NT2/D1 (cell line): ENCODE data around the gene SLC66A2.

Experiments
- YY1 ChIP-seq: IDR thresholded peaks from 2 replicates; pipeline ENCODE4 v1.6.1; 2011; ENCODE audit not compliant: insufficient read length, insufficient read depth
- ZNF274 ChIP-seq: IDR thresholded peaks from 2 replicates; pipeline ENCODE4 v1.6.1; 2011; ENCODE audit warnings: mild to moderate bottlenecking, low read depth, low read length

GRCh38 chr18:79869591-79870300 is 81.7 kb downstream of the SLC66A2 start:
- no peak for TF ChIP-seq YY1
- TF ChIP-seq ZNF274, result no peak
